ENCODE measurements around the gene CTCFL.

DNA sequence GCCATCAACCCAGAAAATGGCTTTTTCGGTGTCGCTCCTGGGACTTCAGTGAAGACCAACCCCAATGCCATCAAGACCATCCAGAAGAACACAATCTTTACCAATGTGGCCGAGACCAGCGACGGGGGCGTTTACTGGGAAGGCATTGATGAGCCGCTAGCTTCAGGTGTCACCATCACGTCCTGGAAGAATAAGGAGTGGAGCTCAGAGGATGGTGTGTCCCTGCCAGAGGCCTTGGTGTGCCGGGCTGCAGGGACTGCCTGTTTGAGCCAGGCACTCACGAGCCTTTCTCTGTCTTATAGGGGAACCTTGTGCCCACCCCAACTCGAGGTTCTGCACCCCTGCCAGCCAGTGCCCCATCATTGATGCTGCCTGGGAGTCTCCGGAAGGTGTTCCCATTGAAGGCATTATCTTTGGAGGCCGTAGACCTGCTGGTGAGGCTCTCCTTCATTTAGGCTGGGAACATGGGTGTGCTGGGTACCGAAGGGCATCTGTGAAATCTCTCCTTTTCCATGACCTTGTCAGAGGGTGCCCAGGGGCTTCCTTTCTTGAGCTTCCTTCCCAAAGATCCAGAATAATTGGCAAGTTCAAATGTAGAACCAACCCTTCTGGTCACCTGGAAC is 39.4 kb upstream of the CTCFL start:
- TF ChIP-seq, protein P1, sequence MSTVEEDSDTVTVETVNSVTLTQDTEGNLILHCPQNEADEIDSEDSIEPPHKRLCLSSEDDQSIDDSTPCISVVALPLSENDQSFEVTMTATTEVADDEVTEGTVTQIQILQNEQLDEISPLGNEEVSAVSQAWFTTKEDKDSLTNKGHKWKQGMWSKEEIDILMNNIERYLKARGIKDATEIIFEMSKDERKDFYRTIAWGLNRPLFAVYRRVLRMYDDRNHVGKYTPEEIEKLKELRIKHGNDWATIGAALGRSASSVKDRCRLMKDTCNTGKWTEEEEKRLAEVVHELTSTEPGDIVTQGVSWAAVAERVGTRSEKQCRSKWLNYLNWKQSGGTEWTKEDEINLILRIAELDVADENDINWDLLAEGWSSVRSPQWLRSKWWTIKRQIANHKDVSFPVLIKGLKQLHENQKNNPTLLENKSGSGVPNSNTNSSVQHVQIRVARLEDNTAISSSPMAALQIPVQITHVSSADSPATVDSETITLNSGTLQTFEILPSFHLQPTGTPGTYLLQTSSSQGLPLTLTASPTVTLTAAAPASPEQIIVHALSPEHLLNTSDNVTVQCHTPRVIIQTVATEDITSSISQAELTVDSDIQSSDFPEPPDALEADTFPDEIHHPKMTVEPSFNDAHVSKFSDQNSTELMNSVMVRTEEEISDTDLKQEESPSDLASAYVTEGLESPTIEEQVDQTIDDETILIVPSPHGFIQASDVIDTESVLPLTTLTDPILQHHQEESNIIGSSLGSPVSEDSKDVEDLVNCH (CRISPR knock-in tag; IDR thresholded peaks at IDR 0.05), result no peak
- TF ChIP-seq RAD21 (CRISPR knock-in tag; IDR thresholded peaks at IDR 0.05) (no peak), MYPOP (CRISPR knock-in tag; IDR thresholded peaks at IDR 0.05) (no peak), CTCF (CRISPR knock-in tag; IDR thresholded peaks at IDR 0.05) (no peak), GTF3A (CRISPR knock-in tag; conservative IDR thresholded peaks at IDR 0.05) (no peak), POLR2A (IDR thresholded peaks at IDR 0.05; ENCODE audit: insufficient read depth in 1 of 2, low read depth in 2 of 2, low read length in 2 of 2) (peak in 1 of 2 experiments; percentile 62; a peak in 3 of 4 replicates), PRDM15 (CRISPR knock-in tag; IDR thresholded peaks at IDR 0.05) (no peak), ARHGAP35 (CRISPR knock-in tag; IDR thresholded peaks at IDR 0.05; ENCODE audit: borderline replicate concordance) (no peak), ZSCAN5A (CRISPR knock-in tag; IDR thresholded peaks at IDR 0.05; ENCODE audit: borderline replicate concordance) (no peak), ZFX (CRISPR knock-in tag; IDR thresholded peaks at IDR 0.05; ENCODE audit: low read depth) (no peak), EED (CRISPR knock-in tag; IDR thresholded peaks at IDR 0.05) (no peak)
- TF ChIP-seq, protein P2, sequence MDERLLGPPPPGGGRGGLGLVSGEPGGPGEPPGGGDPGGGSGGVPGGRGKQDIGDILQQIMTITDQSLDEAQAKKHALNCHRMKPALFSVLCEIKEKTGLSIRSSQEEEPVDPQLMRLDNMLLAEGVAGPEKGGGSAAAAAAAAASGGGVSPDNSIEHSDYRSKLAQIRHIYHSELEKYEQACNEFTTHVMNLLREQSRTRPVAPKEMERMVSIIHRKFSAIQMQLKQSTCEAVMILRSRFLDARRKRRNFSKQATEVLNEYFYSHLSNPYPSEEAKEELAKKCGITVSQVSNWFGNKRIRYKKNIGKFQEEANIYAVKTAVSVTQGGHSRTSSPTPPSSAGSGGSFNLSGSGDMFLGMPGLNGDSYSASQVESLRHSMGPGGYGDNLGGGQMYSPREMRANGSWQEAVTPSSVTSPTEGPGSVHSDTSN (CRISPR knock-in tag; IDR thresholded peaks at IDR 0.05), result no peak
